ENCODE data around the gene CLASP1.

Gene CLASP1

GRCh38 chr2:121485039-121485438 lies 164.2 kb downstream of the CLASP1 start:
- H3K27me3 ChIP-seq (ENCODE audit: insufficient read depth, poor library complexity, severe bottlenecking) = no peaks in the 10 kb centered on the region
- no peak overlapping the region for H3K4me3 ChIP-seq (replicated peaks; ENCODE audit: insufficient read depth, low read length)
- TF ChIP-seq REST (IDR thresholded peaks at IDR 0.05; ENCODE audit: insufficient replicate concordance, low read depth) (no peak), CTCF (IDR thresholded peaks at IDR 0.05; ENCODE audit: insufficient read depth, low read length) (no peak), GABPA (IDR thresholded peaks at IDR 0.05; ENCODE audit: low read depth) (no peak), SPI1 (IDR thresholded peaks at IDR 0.05; ENCODE audit: borderline replicate concordance, low read depth) (no peak), POLR2AphosphoS5 (IDR thresholded peaks at IDR 0.05; ENCODE audit: low read depth) (no peak)
- no peak for DNase-seq (ENCODE audit: low read depth in 1 of 2, low spot score in 1 of 2)
- H3K27ac ChIP-seq (replicated peaks) = no peak overlapping the region

GRCh38 chr2:121483846-121484245 lies 165.4 kb downstream of the CLASP1 start:
- DNase-seq (ENCODE audit: low read depth in 1 of 2, low spot score in 1 of 2) = peak in 1 of 2 experiments; percentile 7
- Histone ChIP-seq H3K27ac (replicated peaks) (no peak overlapping the region), H3K27me3 (ENCODE audit: insufficient read depth, poor library complexity, severe bottlenecking) (no peaks in the 10 kb centered on the region), H3K4me3 (replicated peaks; ENCODE audit: insufficient read depth, low read length) (no peak overlapping the region)
- TF ChIP-seq SPI1 (IDR thresholded peaks at IDR 0.05; ENCODE audit: borderline replicate concordance, low read depth) (no peak), CTCF (IDR thresholded peaks at IDR 0.05; ENCODE audit: insufficient read depth, low read length) (no peak), GABPA (IDR thresholded peaks at IDR 0.05; ENCODE audit: low read depth) (no peak), REST (IDR thresholded peaks at IDR 0.05; ENCODE audit: insufficient replicate concordance, low read depth) (no peak), POLR2AphosphoS5 (IDR thresholded peaks at IDR 0.05; ENCODE audit: low read depth) (no peak)

DNA sequence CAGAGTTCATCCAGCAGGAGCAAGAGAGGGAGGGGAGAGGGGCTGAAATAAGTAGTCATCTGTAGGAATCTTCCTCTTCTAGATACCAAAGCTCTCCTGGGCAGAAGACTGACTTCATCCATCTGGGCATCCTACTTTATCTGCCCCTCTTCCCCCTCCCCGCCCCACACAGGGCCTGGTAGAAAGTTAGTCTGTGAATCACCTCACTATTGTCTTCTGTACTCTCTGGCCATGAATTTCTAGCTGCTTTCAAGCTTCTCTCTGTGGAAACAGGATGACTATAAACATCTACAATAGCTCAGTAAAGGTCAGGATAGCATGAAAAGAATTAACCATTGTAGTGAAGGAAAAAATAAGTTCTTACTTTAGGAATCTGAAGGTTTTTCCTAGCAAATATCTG lies 166.2 kb downstream of the CLASP1 start:
- TF ChIP-seq GABPA (IDR thresholded peaks at IDR 0.05; ENCODE audit: low read depth) (no peak), CTCF (IDR thresholded peaks at IDR 0.05; ENCODE audit: insufficient read depth, low read length) (no peak), SPI1 (IDR thresholded peaks at IDR 0.05; ENCODE audit: borderline replicate concordance, low read depth) (no peak)
- H3K4me3 ChIP-seq (replicated peaks; ENCODE audit: insufficient read depth, low read length) = no peak overlapping the region
- no peak for DNase-seq (ENCODE audit: low read depth in 1 of 2, low spot score in 1 of 2)
- H3K27me3 ChIP-seq (ENCODE audit: insufficient read depth, poor library complexity, severe bottlenecking) = no peaks in the 10 kb centered on the region
- no peak overlapping the region for H3K27ac ChIP-seq (replicated peaks)

- DNase-seq (ENCODE audit: low read depth in 1 of 2, low spot score in 1 of 2) = no peak
- no peak for TF ChIP-seq GABPA (IDR thresholded peaks at IDR 0.05; ENCODE audit: low read depth)
- no peak for TF ChIP-seq CTCF (IDR thresholded peaks at IDR 0.05; ENCODE audit: insufficient read depth, low read length)
- TF ChIP-seq SPI1 (IDR thresholded peaks at IDR 0.05; ENCODE audit: borderline replicate concordance, low read depth) = no peak
- H3K4me3 ChIP-seq (replicated peaks; ENCODE audit: insufficient read depth, low read length) = no peak overlapping the region
- no peak overlapping the region for H3K27ac ChIP-seq (replicated peaks)
- no peaks in the 10 kb centered on the region for H3K27me3 ChIP-seq (ENCODE audit: insufficient read depth, poor library complexity, severe bottlenecking)
Measured at GRCh38 chr2:121480826-121481225, 168.4 kb downstream of the CLASP1 start.

Measured in HL-60 (cell line).